ENCODE results near the gene GDF11.
A peak's percentile ranks its signal among the peaks of the same experiment; 100 is the strongest.

The GDF11 gene

DNA sequence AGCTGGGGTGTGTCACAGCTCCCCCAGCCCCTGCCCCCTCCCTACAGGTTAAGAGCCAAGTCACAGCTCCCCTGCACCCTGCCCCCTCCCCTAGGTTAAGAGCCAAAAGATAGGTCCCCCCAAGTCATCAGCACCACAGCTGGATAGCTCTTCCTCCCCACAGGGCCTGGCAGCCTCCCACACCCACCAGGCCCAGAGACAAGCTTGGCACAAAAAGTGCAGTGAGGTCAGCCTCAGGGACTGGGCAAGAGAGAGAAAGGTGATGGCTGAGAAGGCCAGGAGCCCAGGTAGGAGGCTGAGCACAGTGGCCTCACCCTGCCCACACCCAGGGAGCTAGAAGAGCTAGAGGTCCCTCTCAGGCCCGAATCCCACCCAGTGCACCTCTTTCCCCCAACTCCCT, 44.0 kb upstream of the GDF11 start:
- Histone ChIP-seq H3K4me3 (ENCODE audit: low read depth in 1 of 5, low read length in 5 of 5) (no peak overlapping the region), H3K27ac (ENCODE audit: low read depth, low read length) (peak overlapping the region; percentile 41), H3K9me3 (ENCODE audit: control insufficient read depth in 5 of 5, low read length in 5 of 5) (no peaks in the 10 kb centered on the region), H3K9ac (ENCODE audit: low read length in 5 of 5) (peak overlapping the region in 1 of 5 donors; percentile 6), H3K36me3 (ENCODE audit: control insufficient read depth in 5 of 5, insufficient read depth in 5 of 5, low read length in 5 of 5) (peaks cover 0 to 84% (median 72%) of the 10 kb centered on the region in 5 donors), H3K27me3 (ENCODE audit: control insufficient read depth in 5 of 5, insufficient read depth in 4 of 5, low read length in 5 of 5) (no peaks in the 10 kb centered on the region), H3K4me1 (ENCODE audit: control insufficient read depth in 5 of 5, insufficient read depth in 5 of 5, low read length in 5 of 5) (peaks cover 5 to 43% (median 32%) of the 10 kb centered on the region in 5 donors)

DNA sequence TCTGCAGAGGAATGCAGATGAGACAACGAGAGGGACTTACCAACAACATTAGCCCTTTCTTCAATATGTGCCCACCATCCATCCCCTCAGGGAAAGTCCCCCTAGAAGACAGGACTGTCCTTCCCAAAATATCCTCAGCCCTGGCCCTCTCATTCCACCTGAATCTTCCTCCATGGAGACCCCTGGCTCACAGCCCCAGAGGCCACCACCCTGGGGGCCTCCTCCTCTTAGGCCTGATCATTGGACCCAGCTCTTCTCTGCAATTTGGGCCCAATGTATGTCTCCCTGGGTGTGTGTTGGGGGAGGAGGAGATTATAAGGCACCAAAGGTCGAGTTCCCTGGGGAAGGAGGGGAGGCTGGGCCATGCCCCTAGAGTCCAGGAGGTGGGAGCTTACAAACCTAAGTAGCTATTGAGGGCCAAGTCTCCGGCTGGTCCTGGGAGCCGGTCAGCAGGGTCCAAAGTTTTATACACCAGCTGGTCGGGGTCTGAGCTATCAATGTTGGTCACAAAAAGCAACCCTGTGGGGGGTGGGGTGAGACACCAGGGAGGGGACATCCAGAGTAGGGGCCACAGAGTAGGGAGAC, 43.4 kb upstream of the GDF11 start:
- peak overlapping the region in 2 of 5 donors; percentile 6 to 39 for H3K9ac ChIP-seq (ENCODE audit: low read length in 5 of 5)
- peaks cover 5 to 49% (median 37%) of the 10 kb centered on the region in 5 donors for H3K4me1 ChIP-seq (ENCODE audit: control insufficient read depth in 5 of 5, insufficient read depth in 5 of 5, low read length in 5 of 5)
- H3K27ac ChIP-seq (ENCODE audit: low read depth, low read length), result peak overlapping the region; percentile 33
- H3K9me3 ChIP-seq (ENCODE audit: control insufficient read depth in 5 of 5, low read length in 5 of 5), result no peaks in the 10 kb centered on the region
- peaks cover 0 to 78% (median 66%) of the 10 kb centered on the region in 5 donors for H3K36me3 ChIP-seq (ENCODE audit: control insufficient read depth in 5 of 5, insufficient read depth in 5 of 5, low read length in 5 of 5)
- H3K27me3 ChIP-seq (ENCODE audit: control insufficient read depth in 5 of 5, insufficient read depth in 4 of 5, low read length in 5 of 5), result no peaks in the 10 kb centered on the region
- no peak overlapping the region for H3K4me3 ChIP-seq (ENCODE audit: low read depth in 1 of 5, low read length in 5 of 5)

DNA sequence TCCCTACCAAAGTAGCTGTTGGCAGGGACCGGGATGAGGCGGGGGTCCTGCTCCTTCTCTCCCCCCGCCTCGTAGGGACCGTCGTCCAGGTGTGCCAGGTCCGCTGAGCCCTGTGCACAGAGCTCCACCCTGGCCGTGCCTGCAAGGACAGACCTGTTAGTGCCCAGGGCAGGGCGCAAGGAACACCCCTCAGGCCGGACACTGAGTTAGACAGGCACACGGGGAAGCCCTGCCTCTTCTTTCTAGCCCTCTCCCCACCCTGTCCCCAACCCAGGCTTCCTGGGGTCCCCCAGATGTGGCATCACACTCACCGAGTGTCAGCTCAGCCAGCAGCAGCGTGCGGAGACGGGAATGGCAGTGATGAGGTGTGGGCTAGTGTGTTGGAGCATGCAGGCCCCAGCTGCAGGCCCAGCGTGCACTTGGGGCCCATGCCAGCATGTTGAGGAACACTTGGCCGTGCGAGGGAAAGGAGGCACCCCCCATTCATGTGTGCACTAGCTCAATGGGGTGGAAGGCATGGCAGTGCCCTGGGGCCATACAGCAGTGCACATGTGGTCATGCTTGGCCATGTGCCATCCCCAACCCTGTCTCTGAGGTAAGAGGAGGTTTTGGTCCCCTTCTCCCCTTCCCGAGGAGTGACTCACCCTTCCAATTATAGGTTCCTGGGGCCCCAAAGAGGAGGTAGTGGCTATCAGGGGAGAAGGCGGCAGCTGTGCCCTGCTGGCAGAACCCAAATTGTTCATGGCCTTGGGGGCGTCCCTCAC, 42.5 kb upstream of the GDF11 start:
- no peak overlapping the region for H3K9ac ChIP-seq (ENCODE audit: low read length in 5 of 5)
- H3K27ac ChIP-seq (ENCODE audit: low read depth, low read length), result peak overlapping the region; percentile 33
- H3K9me3 ChIP-seq (ENCODE audit: control insufficient read depth in 5 of 5, low read length in 5 of 5), result no peaks in the 10 kb centered on the region
- peaks cover 0 to 69% (median 57%) of the 10 kb centered on the region in 5 donors for H3K36me3 ChIP-seq (ENCODE audit: control insufficient read depth in 5 of 5, insufficient read depth in 5 of 5, low read length in 5 of 5)
- H3K4me3 ChIP-seq (ENCODE audit: low read depth in 1 of 5, low read length in 5 of 5), result peak overlapping the region in 1 of 5 donors; percentile 7
- no peaks in the 10 kb centered on the region for H3K27me3 ChIP-seq (ENCODE audit: control insufficient read depth in 5 of 5, insufficient read depth in 4 of 5, low read length in 5 of 5)
- peaks cover 5 to 57% (median 46%) of the 10 kb centered on the region in 5 donors for H3K4me1 ChIP-seq (ENCODE audit: control insufficient read depth in 5 of 5, insufficient read depth in 5 of 5, low read length in 5 of 5)

DNA sequence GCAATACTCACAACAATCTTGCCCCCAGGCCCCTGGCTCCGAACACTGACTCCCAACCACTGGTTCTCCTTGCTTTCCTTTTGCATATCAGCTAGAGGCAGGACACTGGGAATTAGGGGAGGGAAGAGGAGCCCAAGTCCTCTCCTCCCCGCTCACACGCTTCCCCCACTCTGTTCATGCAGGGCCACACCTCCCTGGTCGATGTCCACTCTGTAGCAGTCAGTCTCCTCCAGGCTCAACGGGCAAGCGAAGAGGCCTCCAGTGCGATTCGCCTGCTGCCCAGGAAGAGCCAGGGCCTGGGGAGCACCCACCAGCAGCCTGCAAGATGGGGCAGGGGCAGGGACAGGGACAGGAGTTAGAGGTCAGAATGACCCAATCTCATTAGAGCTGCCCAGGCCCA, 40.1 kb upstream of the GDF11 start:
- Histone ChIP-seq H3K4me3 (ENCODE audit: low read depth in 1 of 5, low read length in 5 of 5) (peak overlapping the region in 3 of 5 donors; percentile 19 to 28 (median 24)), H3K27ac (ENCODE audit: low read depth, low read length) (peak overlapping the region; percentile 85), H3K36me3 (ENCODE audit: control insufficient read depth in 5 of 5, insufficient read depth in 5 of 5, low read length in 5 of 5) (peaks cover 0 to 45% (median 33%) of the 10 kb centered on the region in 5 donors), H3K27me3 (ENCODE audit: control insufficient read depth in 5 of 5, insufficient read depth in 4 of 5, low read length in 5 of 5) (peaks cover 0 to 5% (median 0%) of the 10 kb centered on the region in 5 donors), H3K4me1 (ENCODE audit: control insufficient read depth in 5 of 5, insufficient read depth in 5 of 5, low read length in 5 of 5) (peaks cover 2 to 79% (median 67%) of the 10 kb centered on the region in 5 donors), H3K9me3 (ENCODE audit: control insufficient read depth in 5 of 5, low read length in 5 of 5) (no peaks in the 10 kb centered on the region), H3K9ac (ENCODE audit: low read length in 5 of 5) (no peak overlapping the region)

DNA sequence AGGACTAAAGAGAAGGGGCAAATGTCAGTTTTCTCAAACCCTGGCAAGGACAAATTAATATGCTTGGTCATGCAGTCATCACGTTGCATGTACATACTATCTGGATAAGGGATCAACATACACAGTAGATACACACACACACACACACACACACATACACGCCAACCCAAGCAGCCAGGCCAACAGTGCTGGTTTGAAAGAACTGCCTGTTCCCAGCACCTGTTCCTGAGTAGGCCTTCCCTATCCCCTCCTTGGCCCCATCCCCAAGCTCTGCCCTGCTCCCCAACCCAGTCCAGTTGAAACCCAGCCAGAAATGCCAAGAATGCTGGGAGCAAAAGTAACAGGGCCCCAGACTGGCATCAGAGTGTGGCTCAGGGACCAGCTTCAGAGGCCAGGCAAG, 39.6 kb upstream of the GDF11 start:
- Histone ChIP-seq H3K4me1 (ENCODE audit: control insufficient read depth in 5 of 5, insufficient read depth in 5 of 5, low read length in 5 of 5) (peaks cover 2 to 82% (median 70%) of the 10 kb centered on the region in 5 donors), H3K9me3 (ENCODE audit: control insufficient read depth in 5 of 5, low read length in 5 of 5) (no peaks in the 10 kb centered on the region), H3K27me3 (ENCODE audit: control insufficient read depth in 5 of 5, insufficient read depth in 4 of 5, low read length in 5 of 5) (peaks cover 0 to 5% (median 0%) of the 10 kb centered on the region in 5 donors), H3K27ac (ENCODE audit: low read depth, low read length) (peak overlapping the region; percentile 85), H3K9ac (ENCODE audit: low read length in 5 of 5) (peak overlapping the region in 3 of 5 donors; percentile 21 to 37 (median 35)), H3K4me3 (ENCODE audit: low read depth in 1 of 5, low read length in 5 of 5) (peak overlapping the region; percentile 0 to 94 (median 47)), H3K36me3 (ENCODE audit: control insufficient read depth in 5 of 5, insufficient read depth in 5 of 5, low read length in 5 of 5) (peaks cover 0 to 41% (median 29%) of the 10 kb centered on the region in 5 donors)

DNA sequence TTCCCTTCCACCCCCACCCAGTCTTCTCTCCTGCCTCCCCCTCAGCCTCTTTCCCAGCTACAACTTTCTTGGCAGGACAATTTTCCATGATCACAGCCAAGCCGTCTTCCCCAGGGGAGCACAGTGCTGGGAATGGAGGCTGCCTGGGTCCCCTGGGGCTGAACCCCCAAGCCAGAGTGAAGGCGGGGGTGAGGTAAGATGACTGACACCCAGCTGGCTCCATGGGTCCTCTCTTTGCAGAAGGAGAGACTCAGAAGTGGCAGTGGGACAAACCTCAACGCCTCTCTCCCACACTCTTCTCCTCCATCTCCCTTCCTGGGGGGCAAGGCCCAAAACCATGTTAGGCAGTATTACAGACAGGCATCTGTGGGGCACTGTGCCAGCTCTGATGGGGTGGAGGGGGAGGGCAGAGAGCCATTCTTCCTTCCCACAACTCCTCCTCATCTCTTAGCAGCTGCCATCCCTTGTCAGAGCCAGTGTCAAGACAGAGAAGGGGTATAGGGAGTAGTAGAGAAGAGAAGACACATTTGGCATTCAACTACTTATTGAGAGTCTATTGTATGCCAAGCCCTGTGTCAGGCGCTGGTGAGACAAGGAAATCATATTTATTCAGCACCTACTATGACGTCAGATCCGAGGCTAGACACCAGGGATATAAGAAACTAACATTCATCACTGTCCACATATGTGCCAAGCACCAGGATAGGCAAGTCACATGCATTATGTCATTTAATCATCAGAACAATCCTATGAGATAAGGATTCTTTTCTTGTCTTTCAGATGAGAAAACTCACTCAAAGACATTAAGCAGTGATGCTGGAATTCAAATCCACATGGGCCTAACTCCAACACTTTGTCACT, 38.8 kb upstream of the GDF11 start:
- peaks cover 2 to 90% (median 78%) of the 10 kb centered on the region in 5 donors for H3K4me1 ChIP-seq (ENCODE audit: control insufficient read depth in 5 of 5, insufficient read depth in 5 of 5, low read length in 5 of 5)
- peaks cover 0 to 32% (median 23%) of the 10 kb centered on the region in 5 donors for H3K36me3 ChIP-seq (ENCODE audit: control insufficient read depth in 5 of 5, insufficient read depth in 5 of 5, low read length in 5 of 5)
- peak overlapping the region; percentile 85 for H3K27ac ChIP-seq (ENCODE audit: low read depth, low read length)
- peak overlapping the region; percentile 47 to 94 (median 70) for H3K4me3 ChIP-seq (ENCODE audit: low read depth in 1 of 5, low read length in 5 of 5)
- peak overlapping the region in 4 of 5 donors; percentile 21 to 83 (median 58) for H3K9ac ChIP-seq (ENCODE audit: low read length in 5 of 5)
- no peaks in the 10 kb centered on the region for H3K9me3 ChIP-seq (ENCODE audit: control insufficient read depth in 5 of 5, low read length in 5 of 5)
- H3K27me3 ChIP-seq (ENCODE audit: control insufficient read depth in 5 of 5, insufficient read depth in 4 of 5, low read length in 5 of 5), result peaks cover 0 to 5% (median 0%) of the 10 kb centered on the region in 5 donors

DNA sequence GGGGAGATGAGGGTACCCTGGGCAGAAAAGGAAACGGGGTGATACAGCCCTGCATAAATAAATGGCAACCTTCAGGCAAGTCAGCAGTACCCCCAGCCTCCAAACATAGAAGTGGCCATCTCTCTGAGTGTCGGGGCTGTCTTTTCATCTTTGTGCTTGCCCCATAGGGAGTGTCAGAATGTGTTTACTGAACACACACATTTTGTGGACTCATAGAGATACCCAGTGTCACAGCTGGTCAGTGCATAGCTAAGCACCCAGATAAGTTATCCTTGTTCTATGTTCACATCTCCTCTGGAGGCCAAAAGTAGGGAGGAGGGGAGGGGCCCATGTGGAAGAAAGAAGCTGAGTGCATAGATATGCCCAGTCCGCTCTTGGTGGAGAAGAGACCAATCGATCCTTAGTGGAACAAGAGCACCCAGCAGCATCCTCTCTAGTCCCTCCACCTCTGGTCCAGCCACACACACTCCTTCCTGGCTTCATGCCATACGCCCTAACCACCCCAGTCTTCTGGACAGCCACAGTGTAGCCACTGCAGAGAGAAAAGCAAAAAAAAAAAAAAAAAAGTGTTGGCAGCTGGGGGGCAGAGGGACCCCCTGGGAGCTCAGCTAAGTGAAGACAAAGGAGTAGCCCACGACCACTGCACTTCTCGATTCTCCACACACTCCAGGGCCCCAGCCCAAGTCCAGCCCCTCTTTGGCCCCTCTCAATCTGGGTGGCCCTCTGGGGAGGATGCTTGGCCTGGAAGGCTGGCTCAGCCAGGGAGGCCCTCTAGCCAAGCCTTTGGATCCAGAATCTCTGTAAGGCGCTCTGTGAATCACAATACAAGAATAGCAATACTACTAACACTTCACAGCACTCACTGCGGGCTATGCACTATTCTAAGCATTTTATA, 37.9 kb upstream of the GDF11 start:
- H3K27ac ChIP-seq (ENCODE audit: low read depth, low read length), result peak overlapping the region; percentile 85

DNA sequence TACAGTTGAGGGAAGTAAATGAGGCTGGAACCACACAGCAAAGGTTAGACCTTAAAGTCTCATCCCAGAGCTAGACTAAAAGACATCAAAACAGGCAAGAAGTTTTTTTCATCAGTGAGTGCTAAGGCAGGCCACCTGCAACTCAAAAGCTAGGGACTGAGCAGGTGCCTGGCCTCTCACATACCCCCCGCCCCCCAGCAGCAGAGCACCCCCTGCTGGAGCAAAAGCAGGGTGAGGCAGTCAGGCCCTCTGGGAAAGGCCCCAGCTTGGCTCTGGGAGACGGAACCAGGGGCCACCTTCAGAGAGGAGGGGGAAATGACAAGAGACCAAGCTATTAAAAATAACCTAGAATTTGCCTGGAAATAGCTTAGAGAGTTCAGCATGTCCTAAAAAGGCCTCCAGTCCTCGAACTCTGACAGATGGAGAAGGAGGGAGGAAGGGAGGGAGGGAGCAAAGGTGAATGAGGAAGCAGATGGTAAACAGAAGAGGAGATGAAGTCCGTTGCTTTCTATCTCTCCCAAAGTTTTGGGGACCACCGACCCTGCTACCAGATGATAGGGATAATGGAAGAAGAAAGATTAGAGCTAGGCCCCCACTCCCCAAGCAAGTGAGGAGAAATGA, 37.0 kb upstream of the GDF11 start:
- peaks cover 0 to 5% (median 0%) of the 10 kb centered on the region in 5 donors for H3K27me3 ChIP-seq (ENCODE audit: control insufficient read depth in 5 of 5, insufficient read depth in 4 of 5, low read length in 5 of 5)
- H3K4me1 ChIP-seq (ENCODE audit: control insufficient read depth in 5 of 5, insufficient read depth in 5 of 5, low read length in 5 of 5), result peaks cover 2 to 88% (median 84%) of the 10 kb centered on the region in 5 donors
- H3K27ac ChIP-seq (ENCODE audit: low read depth, low read length), result peak overlapping the region; percentile 85
- H3K9ac ChIP-seq (ENCODE audit: low read length in 5 of 5), result peak overlapping the region in 4 of 5 donors; percentile 17 to 83 (median 72)
- H3K9me3 ChIP-seq (ENCODE audit: control insufficient read depth in 5 of 5, low read length in 5 of 5), result no peaks in the 10 kb centered on the region
- peak overlapping the region; percentile 64 to 94 (median 70) for H3K4me3 ChIP-seq (ENCODE audit: low read depth in 1 of 5, low read length in 5 of 5)
- peaks cover 0 to 15% (median 8%) of the 10 kb centered on the region in 5 donors for H3K36me3 ChIP-seq (ENCODE audit: control insufficient read depth in 5 of 5, insufficient read depth in 5 of 5, low read length in 5 of 5)

More for the DNA sequence above, 37.9 kb upstream of the GDF11 start:
- Histone ChIP-seq H3K27me3 (ENCODE audit: control insufficient read depth in 5 of 5, insufficient read depth in 4 of 5, low read length in 5 of 5) (peaks cover 0 to 5% (median 0%) of the 10 kb centered on the region in 5 donors), H3K4me3 (ENCODE audit: low read depth in 1 of 5, low read length in 5 of 5) (peak overlapping the region; percentile 64 to 94 (median 70)), H3K4me1 (ENCODE audit: control insufficient read depth in 5 of 5, insufficient read depth in 5 of 5, low read length in 5 of 5) (peaks cover 2 to 92% (median 85%) of the 10 kb centered on the region in 5 donors), H3K9me3 (ENCODE audit: control insufficient read depth in 5 of 5, low read length in 5 of 5) (no peaks in the 10 kb centered on the region), H3K36me3 (ENCODE audit: control insufficient read depth in 5 of 5, insufficient read depth in 5 of 5, low read length in 5 of 5) (peaks cover 0 to 23% (median 15%) of the 10 kb centered on the region in 5 donors), H3K9ac (ENCODE audit: low read length in 5 of 5) (peak overlapping the region in 3 of 5 donors; percentile 38 to 83 (median 81))

All from subcutaneous abdominal adipose tissue (tissue), 5 donors.